ENCODE data around the gene DENND2D.

Gene DENND2D

DNA sequence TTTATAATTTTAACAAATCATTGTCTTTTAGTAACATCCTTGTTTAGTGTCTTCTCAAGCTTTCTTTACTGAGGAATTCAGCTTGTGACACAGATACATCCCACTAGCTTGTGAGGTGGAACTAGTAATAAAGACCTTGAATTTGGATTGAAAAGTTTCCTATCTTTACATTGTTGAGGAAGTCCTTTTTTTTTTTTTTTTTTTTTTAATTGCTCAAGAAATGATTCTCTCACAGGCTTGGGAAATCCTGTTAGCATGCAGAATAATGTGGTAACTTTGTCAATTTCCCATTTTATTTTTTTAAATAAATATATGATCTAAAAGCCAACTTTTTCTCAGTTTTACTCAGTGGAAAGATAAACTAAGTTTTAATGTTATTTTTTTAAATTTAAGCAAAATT lies 15.8 kb downstream of the DENND2D start:
- no peak for DNase-seq (ENCODE audit: low read depth, low spot score)
- H3K27ac ChIP-seq, result no peak overlapping the region

GRCh38 chr1:111183308-111184069 lies 17.0 kb downstream of the DENND2D start:
- no peak for DNase-seq (ENCODE audit: low read depth, low spot score)
- H3K27ac ChIP-seq, result no peak overlapping the region

DNA sequence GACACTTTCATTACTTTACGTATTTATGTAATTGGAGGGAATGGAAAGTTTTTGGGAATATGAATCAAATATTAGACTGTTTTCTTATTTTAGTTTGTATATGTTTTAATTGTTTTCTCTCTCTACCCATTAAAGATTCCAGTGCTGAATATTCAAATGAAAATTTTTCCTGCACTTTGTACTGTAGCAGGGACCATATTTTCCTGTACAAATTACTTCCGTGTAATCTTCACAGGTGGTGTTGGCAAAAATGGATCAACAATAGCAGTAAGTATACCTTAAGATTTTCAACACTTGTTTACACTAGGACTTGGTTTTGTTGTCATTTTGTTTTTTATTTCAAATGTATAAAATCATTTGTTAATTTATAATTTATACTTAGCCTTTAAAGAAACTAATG lies 18.4 kb downstream of the DENND2D start:
- no peak for DNase-seq (ENCODE audit: low read depth, low spot score)
- no peak overlapping the region for H3K27ac ChIP-seq

DNA sequence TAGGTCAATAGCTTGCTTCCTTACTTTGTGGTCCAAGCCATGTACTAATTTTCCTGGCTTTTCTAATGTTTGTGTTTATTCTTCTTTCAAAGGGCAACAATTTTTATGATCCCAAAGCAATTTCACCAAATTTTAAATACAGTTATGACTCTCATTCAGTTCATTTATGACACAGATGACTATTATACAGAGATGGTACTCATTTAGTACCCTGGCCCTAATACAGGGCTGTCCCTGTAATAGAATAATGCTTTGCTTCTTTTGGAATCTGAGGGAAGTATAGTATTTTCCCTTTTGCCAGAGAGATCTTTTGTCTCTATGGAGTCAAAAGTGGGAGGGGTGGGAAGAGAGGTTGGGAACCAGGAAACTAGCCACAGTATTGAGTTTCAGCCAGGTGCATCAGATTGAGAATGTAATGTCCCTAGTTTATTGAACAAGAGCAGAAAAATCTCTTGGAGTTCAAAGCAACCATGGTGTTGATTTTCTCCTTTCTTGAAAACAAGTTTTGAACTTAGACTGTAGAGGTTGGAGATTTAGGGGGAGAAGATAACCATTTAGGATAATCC lies 20.4 kb downstream of the DENND2D start:
- no peak overlapping the region for H3K27ac ChIP-seq
- DNase-seq (ENCODE audit: low read depth, low spot score), result no peak

DNA sequence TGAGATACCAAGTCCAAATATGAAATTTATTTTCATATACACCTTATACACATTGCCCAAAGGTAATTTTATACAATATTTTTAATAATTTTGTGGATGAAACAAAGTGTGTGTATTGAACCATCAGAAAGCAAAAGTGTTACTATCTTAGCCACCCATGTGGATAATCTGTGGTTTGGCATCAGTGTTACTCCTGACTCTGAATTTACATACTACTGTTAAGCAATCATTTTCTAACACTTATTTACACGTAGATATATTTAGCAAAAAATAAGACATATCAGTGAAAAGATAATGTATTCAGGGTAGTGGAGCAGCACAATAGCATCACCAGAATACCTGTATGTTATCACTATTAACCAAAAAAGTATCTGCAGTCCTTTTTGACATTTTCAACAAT lies 23.8 kb downstream of the DENND2D start:
- no peak for DNase-seq (ENCODE audit: low read depth, low spot score)
- no peak overlapping the region for H3K27ac ChIP-seq

GRCh38 chr1:111175349-111175748 lies 25.1 kb downstream of the DENND2D start:
- DNase-seq (ENCODE audit: low read depth, low spot score), result no peak
- no peak overlapping the region for H3K27ac ChIP-seq

- H3K27ac ChIP-seq, result no peak overlapping the region
- no peak for DNase-seq (ENCODE audit: low read depth, low spot score)
These were observed 26.4 kb downstream of the DENND2D start for GRCh38 chr1:111174070-111174469.

DNA sequence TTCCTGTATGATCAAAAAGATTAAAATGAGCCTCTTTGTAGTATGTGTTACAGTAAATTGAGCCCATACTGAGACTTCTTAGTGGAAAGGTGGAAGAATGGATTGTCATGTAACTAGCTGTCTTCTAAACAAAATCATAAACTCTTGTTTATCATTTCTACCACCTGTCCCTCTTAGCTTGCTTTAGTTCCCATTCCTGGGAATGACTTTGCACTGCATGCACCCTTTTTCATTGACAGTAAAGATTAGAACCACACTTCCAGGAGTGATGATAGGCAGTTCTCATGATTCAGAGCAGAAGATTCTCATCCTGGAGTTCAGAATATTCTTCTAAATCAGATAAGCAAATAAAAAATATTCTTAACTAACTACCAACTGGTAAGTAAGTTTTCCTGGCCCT lies 28.0 kb downstream of the DENND2D start:
- DNase-seq (ENCODE audit: low read depth, low spot score), result no peak
- H3K27ac ChIP-seq, result no peak overlapping the region

GRCh38 chr1:111164151-111164550 lies 36.3 kb downstream of the DENND2D start:
- no peak overlapping the region for H3K27ac ChIP-seq
- DNase-seq (ENCODE audit: low read depth, low spot score), result no peak

DNA sequence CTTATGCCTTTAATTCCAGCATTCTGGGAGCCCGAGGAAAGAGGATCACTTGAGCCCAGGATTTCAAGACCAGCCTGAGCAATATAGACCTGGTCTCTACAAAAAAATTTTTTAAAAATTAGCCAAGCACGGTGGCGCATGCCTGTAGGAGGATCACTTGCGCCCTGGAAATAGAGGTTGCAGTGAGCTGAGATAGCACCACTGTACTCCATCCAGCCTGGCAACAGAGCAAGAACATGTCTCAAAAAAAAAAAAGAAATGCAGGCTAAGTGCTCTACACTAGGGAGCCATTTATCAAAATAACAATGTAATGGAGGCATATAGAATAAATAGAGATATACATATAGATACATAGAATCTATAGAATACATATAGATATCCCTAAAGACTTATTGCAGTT lies 37.1 kb downstream of the DENND2D start:
- no peak for DNase-seq (ENCODE audit: low read depth, low spot score)

GRCh38 chr1:111162488-111162880 lies 38.0 kb downstream of the DENND2D start:
- no peak overlapping the region for H3K27ac ChIP-seq
- DNase-seq (ENCODE audit: low read depth, low spot score), result no peak

More for the DNA sequence above, 37.1 kb downstream of the DENND2D start:
- H3K27ac ChIP-seq, result no peak overlapping the region

GRCh38 chr1:111161843-111162487 lies 38.5 kb downstream of the DENND2D start:
- no peak for DNase-seq (ENCODE audit: low read depth, low spot score)
- no peak overlapping the region for H3K27ac ChIP-seq

GRCh38 chr1:111157431-111157830 lies 43.0 kb downstream of the DENND2D start:
- H3K27ac ChIP-seq, result no peak overlapping the region
- DNase-seq (ENCODE audit: low read depth, low spot score), result no peak

DNA sequence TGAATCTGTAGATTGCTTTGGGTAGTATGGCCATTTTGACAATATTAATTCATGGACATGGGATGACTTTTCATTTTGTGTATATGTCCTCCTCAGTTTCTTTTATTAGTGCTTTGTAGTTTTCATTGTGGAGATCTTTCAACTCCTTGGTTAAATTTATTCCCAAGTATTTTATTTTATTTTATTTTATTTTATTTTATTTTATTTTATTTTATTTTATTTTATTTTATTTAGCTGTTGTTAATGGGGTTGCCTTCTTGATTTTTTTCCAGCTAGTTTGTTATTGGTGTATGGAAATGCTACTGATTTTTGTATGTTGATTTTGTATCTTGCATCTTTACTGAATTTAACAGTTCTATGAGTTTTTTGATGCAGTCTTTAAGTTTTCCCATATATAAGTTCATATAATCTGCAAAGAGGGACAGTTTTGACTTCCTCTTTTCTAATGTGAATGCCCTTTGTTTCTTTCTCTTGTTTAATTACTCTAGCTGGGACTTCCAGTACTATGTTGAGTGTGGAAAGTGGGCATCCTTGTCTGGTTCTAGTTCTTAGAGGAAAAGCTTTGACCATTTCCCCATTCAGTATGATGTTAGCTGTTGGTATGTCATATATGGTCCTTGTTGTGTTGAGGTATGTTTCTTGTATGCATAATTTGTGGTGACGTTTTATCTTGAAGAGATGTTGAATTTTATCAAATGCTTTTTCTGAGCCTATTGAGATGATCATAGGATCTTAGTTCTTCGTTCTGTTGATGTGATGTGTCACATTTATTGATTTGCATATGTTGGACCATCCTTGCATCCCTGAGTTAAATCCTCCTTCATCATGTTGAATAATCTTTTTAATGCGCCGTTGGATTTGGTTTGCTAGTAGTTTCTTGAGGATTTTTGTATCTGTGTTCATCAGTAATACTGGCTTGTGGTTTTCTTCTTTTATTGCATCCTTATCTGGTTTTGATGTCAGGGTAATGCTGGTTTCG lies 46.1 kb downstream of the DENND2D start:
- no peak for DNase-seq (ENCODE audit: low read depth, low spot score)
- no peak overlapping the region for H3K27ac ChIP-seq

DNA sequence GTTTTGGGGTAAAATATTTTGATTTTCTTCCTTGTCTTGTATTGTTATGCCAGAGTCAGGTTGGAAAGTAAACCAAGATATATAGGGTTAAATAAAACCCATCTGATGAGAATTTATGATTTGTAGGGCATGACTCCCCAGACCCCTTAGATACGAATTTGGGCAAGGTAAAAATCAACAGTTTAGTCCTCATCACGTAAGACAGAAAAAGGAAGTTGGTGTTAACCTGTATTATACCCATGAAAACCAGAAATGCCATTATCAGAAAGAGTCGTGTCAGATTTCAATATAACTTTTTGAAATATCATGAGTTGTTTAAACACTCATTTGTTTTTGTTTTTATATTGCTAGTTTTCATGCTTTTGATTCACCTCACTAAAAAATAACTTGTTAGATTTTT lies 48.6 kb downstream of the DENND2D start:
- H3K27ac ChIP-seq, result no peak overlapping the region

DNA sequence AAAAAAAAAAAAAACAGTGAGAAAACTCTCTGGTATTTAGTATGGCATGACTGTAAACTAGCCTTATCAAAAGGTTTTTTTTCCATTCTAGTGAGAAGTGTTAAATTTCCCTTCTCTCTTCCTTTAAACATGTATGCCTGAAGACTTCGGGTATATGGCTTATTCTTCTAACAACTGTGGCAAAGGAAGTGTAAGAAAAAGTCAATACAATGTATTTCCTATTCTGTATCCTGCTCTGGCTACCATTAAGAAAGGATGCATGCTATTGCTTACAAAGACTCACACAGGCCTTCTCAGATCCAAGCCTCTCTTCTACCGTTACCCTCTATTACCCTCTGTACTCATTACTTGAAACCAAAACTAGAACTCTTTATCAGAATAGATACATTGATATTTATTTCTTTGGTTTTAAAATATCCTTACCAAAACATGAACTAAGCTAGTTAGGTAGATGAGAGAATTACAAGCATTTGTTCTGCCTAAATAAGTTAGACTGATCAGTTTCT lies 52.0 kb downstream of the DENND2D start:
- DNase-seq (ENCODE audit: low read depth, low spot score), result no peak
- no peak overlapping the region for H3K27ac ChIP-seq

More for the DNA sequence above, 48.6 kb downstream of the DENND2D start:
- no peak for DNase-seq (ENCODE audit: low read depth, low spot score)

DNA sequence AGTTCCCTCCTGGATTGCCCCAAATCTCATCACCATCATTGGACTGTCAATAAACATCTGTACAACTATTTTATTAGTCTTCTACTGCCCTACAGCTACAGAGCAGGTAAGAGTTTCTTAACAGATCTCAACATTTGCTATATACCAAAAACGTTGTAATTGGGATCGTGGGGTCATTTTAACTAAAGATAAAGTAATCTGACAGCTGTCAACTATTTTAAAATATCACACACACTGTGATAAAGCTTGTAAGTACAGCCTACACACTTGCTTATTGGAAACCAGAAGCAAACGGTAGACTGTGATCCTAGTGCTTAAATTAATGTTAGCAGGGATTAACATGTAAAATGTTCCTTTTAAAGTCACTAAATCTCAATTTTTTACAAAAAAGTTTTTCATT lies 52.5 kb downstream of the DENND2D start:
- DNase-seq (ENCODE audit: low read depth, low spot score), result no peak
- no peak overlapping the region for H3K27ac ChIP-seq

DNA sequence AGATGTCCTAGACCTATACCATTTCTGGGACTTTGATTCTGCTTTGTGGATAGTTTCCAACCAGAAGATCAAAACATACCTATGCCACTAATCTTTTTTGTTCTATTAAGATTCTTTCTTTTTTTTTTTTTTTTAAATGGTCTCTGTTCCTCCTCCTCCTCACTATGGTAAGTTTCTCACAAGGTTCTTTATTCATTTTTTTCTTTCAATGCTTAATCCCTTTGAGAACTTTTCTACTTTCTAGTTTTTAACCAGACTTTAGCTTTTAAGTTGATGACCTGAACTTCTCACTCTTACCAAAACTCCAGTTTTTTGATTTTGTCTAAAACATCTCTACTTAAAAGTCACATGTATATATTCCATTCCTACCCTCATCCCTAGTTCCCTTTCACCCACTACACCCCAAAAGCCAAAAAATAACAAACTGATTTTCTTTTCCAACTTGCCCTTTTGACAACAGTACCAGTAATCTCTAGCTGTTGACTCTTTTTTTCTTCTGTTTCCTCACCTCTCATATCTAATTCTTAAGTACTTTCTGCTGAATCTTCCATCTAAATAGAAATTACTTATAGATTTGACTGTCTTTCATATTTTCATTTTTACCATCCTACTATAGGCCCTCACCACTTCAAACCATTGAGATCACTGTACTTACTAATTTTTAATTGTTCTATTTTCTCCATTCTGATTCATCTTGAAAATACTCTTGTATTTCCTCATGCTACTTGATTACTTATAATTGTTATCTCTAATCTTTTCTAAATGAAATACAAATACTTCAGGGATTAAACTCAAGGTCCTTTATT lies 54.3 kb downstream of the DENND2D start:
- DNase-seq (ENCODE audit: low read depth, low spot score), result no peak
- no peak overlapping the region for H3K27ac ChIP-seq

GRCh38 chr1:111145542-111145941 lies 54.9 kb downstream of the DENND2D start:
- DNase-seq (ENCODE audit: low read depth, low spot score), result no peak
- no peak overlapping the region for H3K27ac ChIP-seq

Data from epithelial cell of prostate (primary cell).